ENCODE data around the gene ZNF853.

Gene ZNF853

GRCh38 chr7:6639032-6639431 is 23.6 kb downstream of the ZNF853 start:
- no peak for TF ChIP-seq SIN3A (IDR thresholded peaks at IDR 0.05; ENCODE audit: borderline replicate concordance, insufficient read depth, low read length)
- TF ChIP-seq POLR2AphosphoS5 (IDR thresholded peaks at IDR 0.05; ENCODE audit: low read depth, low read length) = no peak
- TF ChIP-seq FOXP2 (optimal IDR thresholded peaks at IDR 0.05; ENCODE audit: borderline replicate concordance, extremely low read depth, extremely low read length, insufficient read depth) = no peak
- TF ChIP-seq, protein P1, sequence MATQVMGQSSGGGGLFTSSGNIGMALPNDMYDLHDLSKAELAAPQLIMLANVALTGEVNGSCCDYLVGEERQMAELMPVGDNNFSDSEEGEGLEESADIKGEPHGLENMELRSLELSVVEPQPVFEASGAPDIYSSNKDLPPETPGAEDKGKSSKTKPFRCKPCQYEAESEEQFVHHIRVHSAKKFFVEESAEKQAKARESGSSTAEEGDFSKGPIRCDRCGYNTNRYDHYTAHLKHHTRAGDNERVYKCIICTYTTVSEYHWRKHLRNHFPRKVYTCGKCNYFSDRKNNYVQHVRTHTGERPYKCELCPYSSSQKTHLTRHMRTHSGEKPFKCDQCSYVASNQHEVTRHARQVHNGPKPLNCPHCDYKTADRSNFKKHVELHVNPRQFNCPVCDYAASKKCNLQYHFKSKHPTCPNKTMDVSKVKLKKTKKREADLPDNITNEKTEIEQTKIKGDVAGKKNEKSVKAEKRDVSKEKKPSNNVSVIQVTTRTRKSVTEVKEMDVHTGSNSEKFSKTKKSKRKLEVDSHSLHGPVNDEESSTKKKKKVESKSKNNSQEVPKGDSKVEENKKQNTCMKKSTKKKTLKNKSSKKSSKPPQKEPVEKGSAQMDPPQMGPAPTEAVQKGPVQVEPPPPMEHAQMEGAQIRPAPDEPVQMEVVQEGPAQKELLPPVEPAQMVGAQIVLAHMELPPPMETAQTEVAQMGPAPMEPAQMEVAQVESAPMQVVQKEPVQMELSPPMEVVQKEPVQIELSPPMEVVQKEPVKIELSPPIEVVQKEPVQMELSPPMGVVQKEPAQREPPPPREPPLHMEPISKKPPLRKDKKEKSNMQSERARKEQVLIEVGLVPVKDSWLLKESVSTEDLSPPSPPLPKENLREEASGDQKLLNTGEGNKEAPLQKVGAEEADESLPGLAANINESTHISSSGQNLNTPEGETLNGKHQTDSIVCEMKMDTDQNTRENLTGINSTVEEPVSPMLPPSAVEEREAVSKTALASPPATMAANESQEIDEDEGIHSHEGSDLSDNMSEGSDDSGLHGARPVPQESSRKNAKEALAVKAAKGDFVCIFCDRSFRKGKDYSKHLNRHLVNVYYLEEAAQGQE (IDR thresholded peaks at IDR 0.05; ENCODE audit: insufficient read depth in 1 of 2, low read depth in 2 of 2, low read length in 2 of 2) = no peak
- TF ChIP-seq TAF1 (IDR thresholded peaks at IDR 0.05; ENCODE audit: borderline replicate concordance, insufficient read depth, low read length) = no peak

DNA sequence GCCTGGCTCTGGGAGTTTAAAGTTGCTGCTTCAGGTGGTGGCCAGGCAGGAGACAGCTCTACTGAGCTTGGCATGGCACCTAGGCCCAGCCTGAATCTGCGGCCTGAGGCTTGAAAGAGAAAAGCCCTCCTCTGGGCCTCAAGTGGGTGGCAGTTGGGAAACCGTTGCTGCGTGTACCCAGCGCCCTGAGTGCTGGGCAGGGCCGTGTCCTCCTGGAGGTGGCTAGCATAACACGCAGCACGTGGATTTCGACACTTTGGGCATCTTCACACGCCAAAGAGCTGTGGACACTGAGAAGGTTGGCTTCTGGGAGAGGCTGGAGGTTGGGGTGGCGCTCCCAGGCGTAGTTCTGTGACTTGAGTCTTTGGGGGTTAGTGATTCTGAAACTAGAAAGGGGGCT is 24.2 kb downstream of the ZNF853 start:
- TF ChIP-seq POLR2AphosphoS5 (IDR thresholded peaks at IDR 0.05; ENCODE audit: low read depth, low read length) (no peak), TAF1 (IDR thresholded peaks at IDR 0.05; ENCODE audit: borderline replicate concordance, insufficient read depth, low read length) (no peak), SIN3A (IDR thresholded peaks at IDR 0.05; ENCODE audit: borderline replicate concordance, insufficient read depth, low read length) (no peak)

DNA sequence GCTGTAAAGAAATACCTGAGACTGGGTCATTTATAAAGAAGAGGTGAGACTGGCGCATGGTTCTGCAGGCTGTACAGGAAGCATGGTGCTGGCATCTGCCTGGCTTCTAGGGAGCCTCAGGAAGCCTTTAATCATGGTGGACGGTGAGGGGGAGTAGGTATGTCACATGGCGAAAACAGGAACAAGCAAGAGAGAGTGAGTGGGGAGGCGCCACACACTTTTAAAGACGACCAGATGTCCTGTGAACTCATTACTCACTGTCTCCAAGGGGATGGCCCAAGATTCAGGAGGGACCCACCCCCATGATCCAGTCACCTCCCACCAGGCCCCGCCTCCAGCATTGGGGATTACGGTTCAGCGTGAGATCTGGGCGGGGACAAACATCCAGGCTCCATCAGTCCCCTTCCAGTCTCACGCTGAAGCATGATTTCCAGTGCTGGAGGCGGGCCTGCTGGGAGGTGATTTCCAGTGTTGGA is 24.9 kb downstream of the ZNF853 start:
- TF ChIP-seq, protein P1 (IDR thresholded peaks at IDR 0.05; ENCODE audit: insufficient read depth in 1 of 2, low read depth in 2 of 2, low read length in 2 of 2) = no peak
- TF ChIP-seq TAF1 (IDR thresholded peaks at IDR 0.05; ENCODE audit: borderline replicate concordance, insufficient read depth, low read length) = no peak
- TF ChIP-seq FOXP2 (optimal IDR thresholded peaks at IDR 0.05; ENCODE audit: borderline replicate concordance, extremely low read depth, extremely low read length, insufficient read depth) = no peak

- TF ChIP-seq, protein P1 (IDR thresholded peaks at IDR 0.05; ENCODE audit: insufficient read depth in 1 of 2, low read depth in 2 of 2, low read length in 2 of 2) = no peak
- TF ChIP-seq SIN3A (IDR thresholded peaks at IDR 0.05; ENCODE audit: borderline replicate concordance, insufficient read depth, low read length) (no peak), TAF1 (IDR thresholded peaks at IDR 0.05; ENCODE audit: borderline replicate concordance, insufficient read depth, low read length) (no peak), POLR2AphosphoS5 (IDR thresholded peaks at IDR 0.05; ENCODE audit: low read depth, low read length) (no peak), FOXP2 (optimal IDR thresholded peaks at IDR 0.05; ENCODE audit: borderline replicate concordance, extremely low read depth, extremely low read length, insufficient read depth) (no peak)
Observed at GRCh38 chr7:6641305-6642035, 26.1 kb downstream of the ZNF853 start.

DNA sequence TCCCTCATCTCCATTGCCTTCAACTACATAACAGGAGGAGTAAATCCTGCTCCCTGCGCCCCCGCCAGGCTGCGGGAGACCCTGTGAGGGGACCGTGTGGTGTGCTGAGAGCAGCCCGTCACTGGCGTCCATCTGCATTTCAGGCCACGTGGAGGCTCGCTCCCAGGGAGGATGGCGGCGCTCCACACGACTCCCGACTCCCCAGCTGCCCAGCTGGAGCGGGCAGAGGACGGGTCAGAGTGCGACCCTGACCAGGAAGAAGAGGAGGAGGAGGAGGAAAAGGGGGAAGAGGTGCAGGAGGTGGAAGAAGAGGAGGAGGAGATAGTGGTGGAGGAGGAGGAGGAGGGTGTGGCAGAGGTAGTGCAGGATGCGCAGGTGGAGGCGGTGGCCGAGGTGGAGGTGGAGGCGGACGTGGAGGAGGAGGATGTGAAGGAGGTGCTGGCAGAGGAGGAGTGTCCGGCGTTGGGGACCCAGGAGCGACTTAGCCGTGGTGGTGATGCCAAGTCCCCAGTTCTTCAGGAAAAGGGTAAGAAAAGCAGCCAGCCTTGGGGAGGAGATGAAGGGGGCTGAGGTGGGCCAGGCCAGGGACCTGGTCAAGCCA is 26.9 kb downstream of the ZNF853 start:
- TF ChIP-seq, protein P1 (IDR thresholded peaks at IDR 0.05; ENCODE audit: insufficient read depth in 1 of 2, low read depth in 2 of 2, low read length in 2 of 2) = no peak
- TF ChIP-seq TAF1 (IDR thresholded peaks at IDR 0.05; ENCODE audit: borderline replicate concordance, insufficient read depth, low read length) = no peak
- no peak for TF ChIP-seq FOXP2 (optimal IDR thresholded peaks at IDR 0.05; ENCODE audit: borderline replicate concordance, extremely low read depth, extremely low read length, insufficient read depth)
- no peak for TF ChIP-seq POLR2AphosphoS5 (IDR thresholded peaks at IDR 0.05; ENCODE audit: low read depth, low read length)
- no peak for TF ChIP-seq SIN3A (IDR thresholded peaks at IDR 0.05; ENCODE audit: borderline replicate concordance, insufficient read depth, low read length)

All from PFSK-1 (cell line).